Measurements from ENCODE around the gene GPR176. TPM values are rescaled to one million over a fixed set of nuclear protein-coding genes. Genes with fewer than 3 reads are reported as not detected.

The GPR176 gene
- total RNA-seq, 1 donor from 2014 or later: 35.4 TPM

DNA sequence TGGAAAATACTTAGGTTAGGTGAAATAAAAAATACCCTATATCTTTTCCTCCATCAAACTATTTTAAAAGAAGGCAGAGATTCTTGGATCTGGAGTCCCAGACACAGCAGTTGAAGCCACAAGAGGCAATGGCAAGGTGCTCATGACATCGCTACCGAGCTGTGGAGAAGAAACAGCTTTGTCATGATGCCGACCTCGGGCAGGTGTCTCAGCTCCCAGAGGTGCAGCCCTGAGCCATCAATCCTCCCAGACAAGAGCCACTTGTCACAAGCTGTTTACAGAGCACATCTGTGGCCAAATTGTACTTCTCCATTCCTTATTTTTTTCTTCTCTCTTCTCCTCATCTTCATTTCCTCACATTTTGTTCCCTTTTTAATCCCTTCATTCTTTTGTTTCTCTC is 50.8 kb downstream of the GPR176 start:
- Mint-ChIP-seq H3K27me3 (ENCODE audit: low read depth, unreplicated experiment) (no peaks in the 10 kb centered on the region), H3K9me3 (ENCODE audit: unreplicated experiment) (no peaks in the 10 kb centered on the region), H3K27ac (ENCODE audit: unreplicated experiment) (no peak overlapping the region), H3K4me3 (ENCODE audit: unreplicated experiment) (no peak overlapping the region), H3K4me1 (ENCODE audit: low read depth, unreplicated experiment) (peaks cover 6% of the 10 kb centered on the region), H3K36me3 (ENCODE audit: low read depth, unreplicated experiment) (peaks cover 7% of the 10 kb centered on the region)
- no peaks in the 10 kb centered on the region for H3K27me3 ChIP-seq (ENCODE audit: insufficient read depth, low read length)
- H3K9me3 ChIP-seq (ENCODE audit: insufficient read depth, low read depth, low read length): no peaks in the 10 kb centered on the region
- H2AFZ ChIP-seq (ENCODE audit: low read depth, low read length): no peak overlapping the region
- H4K20me1 ChIP-seq (ENCODE audit: insufficient read depth, low read length): peaks cover 55% of the 10 kb centered on the region
- H3K79me2 ChIP-seq (ENCODE audit: insufficient read depth, low read length): peaks cover 90% of the 10 kb centered on the region
- H3K4me1 ChIP-seq (ENCODE audit: insufficient read depth, low read length): no peaks in the 10 kb centered on the region
- H3K4me2 ChIP-seq (ENCODE audit: low read length): no peak overlapping the region
- no peak for TF ChIP-seq EZH2 (IDR thresholded peaks at IDR 0.05; ENCODE audit: insufficient read depth, low read length)
- TF ChIP-seq, protein P1, sequence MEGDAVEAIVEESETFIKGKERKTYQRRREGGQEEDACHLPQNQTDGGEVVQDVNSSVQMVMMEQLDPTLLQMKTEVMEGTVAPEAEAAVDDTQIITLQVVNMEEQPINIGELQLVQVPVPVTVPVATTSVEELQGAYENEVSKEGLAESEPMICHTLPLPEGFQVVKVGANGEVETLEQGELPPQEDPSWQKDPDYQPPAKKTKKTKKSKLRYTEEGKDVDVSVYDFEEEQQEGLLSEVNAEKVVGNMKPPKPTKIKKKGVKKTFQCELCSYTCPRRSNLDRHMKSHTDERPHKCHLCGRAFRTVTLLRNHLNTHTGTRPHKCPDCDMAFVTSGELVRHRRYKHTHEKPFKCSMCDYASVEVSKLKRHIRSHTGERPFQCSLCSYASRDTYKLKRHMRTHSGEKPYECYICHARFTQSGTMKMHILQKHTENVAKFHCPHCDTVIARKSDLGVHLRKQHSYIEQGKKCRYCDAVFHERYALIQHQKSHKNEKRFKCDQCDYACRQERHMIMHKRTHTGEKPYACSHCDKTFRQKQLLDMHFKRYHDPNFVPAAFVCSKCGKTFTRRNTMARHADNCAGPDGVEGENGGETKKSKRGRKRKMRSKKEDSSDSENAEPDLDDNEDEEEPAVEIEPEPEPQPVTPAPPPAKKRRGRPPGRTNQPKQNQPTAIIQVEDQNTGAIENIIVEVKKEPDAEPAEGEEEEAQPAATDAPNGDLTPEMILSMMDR (IDR thresholded peaks at IDR 0.05; ENCODE audit: insufficient read depth, low read depth, low read length): no peak
- H3K9ac ChIP-seq (ENCODE audit: low read length): no peak overlapping the region
- no peak overlapping the region for H3K27ac ChIP-seq (ENCODE audit: low read depth, low read length)
- DNase-seq (ENCODE audit: low read depth): no peak
- no peak for FAIRE-seq
- no peak overlapping the region for H3K4me3 ChIP-seq (ENCODE audit: insufficient read depth, low read depth, low read length)
- peaks cover 1% of the 10 kb centered on the region for H3K36me3 ChIP-seq (ENCODE audit: insufficient read depth, low read length)

DNA sequence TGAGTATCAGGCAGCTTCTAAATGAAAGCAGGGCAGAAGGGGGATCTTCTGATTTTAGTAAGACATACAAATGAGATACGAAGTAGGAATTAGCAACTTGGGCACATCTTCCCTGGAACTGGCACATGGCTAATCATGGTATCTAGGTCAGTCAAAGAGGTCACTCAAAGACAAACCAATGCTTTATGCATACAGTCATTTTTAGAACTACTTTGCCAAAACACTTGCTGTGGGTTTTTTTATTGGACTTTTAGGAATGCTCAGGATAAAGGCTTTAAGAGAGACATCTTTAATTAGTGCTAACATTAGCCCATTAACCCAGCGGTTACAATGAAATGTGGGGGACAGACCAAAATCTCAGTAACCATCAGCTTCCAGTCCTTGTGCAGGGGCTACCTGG is 51.7 kb downstream of the GPR176 start:
- Mint-ChIP-seq H3K4me1 (ENCODE audit: low read depth, unreplicated experiment) (peaks cover 6% of the 10 kb centered on the region), H3K27me3 (ENCODE audit: low read depth, unreplicated experiment) (no peaks in the 10 kb centered on the region), H3K9me3 (ENCODE audit: unreplicated experiment) (no peaks in the 10 kb centered on the region), H3K36me3 (ENCODE audit: low read depth, unreplicated experiment) (peaks cover 7% of the 10 kb centered on the region), H3K27ac (ENCODE audit: unreplicated experiment) (no peak overlapping the region), H3K4me3 (ENCODE audit: unreplicated experiment) (no peak overlapping the region)
- H4K20me1 ChIP-seq (ENCODE audit: insufficient read depth, low read length): peaks cover 49% of the 10 kb centered on the region
- no peak overlapping the region for H3K9ac ChIP-seq (ENCODE audit: low read length)
- no peak for DNase-seq (ENCODE audit: low read depth)
- H3K4me2 ChIP-seq (ENCODE audit: low read length): no peak overlapping the region
- no peak overlapping the region for H3K4me3 ChIP-seq (ENCODE audit: insufficient read depth, low read depth, low read length)
- FAIRE-seq: no peak
- peaks cover 91% of the 10 kb centered on the region for H3K79me2 ChIP-seq (ENCODE audit: insufficient read depth, low read length)
- H3K9me3 ChIP-seq (ENCODE audit: insufficient read depth, low read depth, low read length): no peaks in the 10 kb centered on the region
- H3K27ac ChIP-seq (ENCODE audit: low read depth, low read length): no peak overlapping the region
- H2AFZ ChIP-seq (ENCODE audit: low read depth, low read length): no peak overlapping the region
- H3K4me1 ChIP-seq (ENCODE audit: insufficient read depth, low read length): no peaks in the 10 kb centered on the region
- H3K36me3 ChIP-seq (ENCODE audit: insufficient read depth, low read length): no peaks in the 10 kb centered on the region
- no peak for TF ChIP-seq EZH2 (IDR thresholded peaks at IDR 0.05; ENCODE audit: insufficient read depth, low read length)
- TF ChIP-seq, protein P1 (IDR thresholded peaks at IDR 0.05; ENCODE audit: insufficient read depth, low read depth, low read length): no peak
- H3K27me3 ChIP-seq (ENCODE audit: insufficient read depth, low read length): no peaks in the 10 kb centered on the region

DNA sequence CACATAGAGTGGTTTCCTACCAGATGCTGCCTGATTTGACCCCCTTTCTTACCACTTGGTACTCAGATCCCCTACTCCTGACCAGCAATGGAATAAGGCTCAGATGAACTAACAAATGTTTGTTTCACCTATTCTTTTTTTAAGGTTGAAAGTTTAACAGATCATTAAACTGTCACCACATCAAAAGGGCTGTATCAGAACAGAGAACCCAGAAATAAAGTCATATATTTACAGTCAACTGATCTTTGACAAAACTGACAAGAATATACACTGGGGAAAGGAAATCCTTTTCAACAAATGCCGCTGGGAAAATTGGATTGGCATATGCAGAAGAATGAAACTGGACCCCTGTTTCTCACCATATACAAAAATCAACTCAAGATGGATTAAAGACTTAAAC is 56.0 kb downstream of the GPR176 start:
- peaks cover 11% of the 10 kb centered on the region for H3K4me1 Mint-ChIP-seq (ENCODE audit: low read depth, unreplicated experiment)
- no peak for FAIRE-seq
- H3K27ac Mint-ChIP-seq (ENCODE audit: unreplicated experiment): no peak overlapping the region
- H3K27ac ChIP-seq (ENCODE audit: low read depth, low read length): no peak overlapping the region
- H3K9ac ChIP-seq (ENCODE audit: low read length): no peak overlapping the region
- no peak overlapping the region for H3K4me2 ChIP-seq (ENCODE audit: low read length)
- no peaks in the 10 kb centered on the region for H3K36me3 ChIP-seq (ENCODE audit: insufficient read depth, low read length)
- H3K36me3 Mint-ChIP-seq (ENCODE audit: low read depth, unreplicated experiment): peaks cover 7% of the 10 kb centered on the region
- H3K27me3 ChIP-seq (ENCODE audit: insufficient read depth, low read length): no peaks in the 10 kb centered on the region
- no peaks in the 10 kb centered on the region for H3K9me3 ChIP-seq (ENCODE audit: insufficient read depth, low read depth, low read length)
- H3K79me2 ChIP-seq (ENCODE audit: insufficient read depth, low read length): peaks cover 72% of the 10 kb centered on the region
- H4K20me1 ChIP-seq (ENCODE audit: insufficient read depth, low read length): peaks cover 20% of the 10 kb centered on the region
- H3K9me3 Mint-ChIP-seq (ENCODE audit: unreplicated experiment): no peaks in the 10 kb centered on the region
- no peak overlapping the region for H2AFZ ChIP-seq (ENCODE audit: low read depth, low read length)
- H3K4me3 ChIP-seq (ENCODE audit: insufficient read depth, low read depth, low read length): no peak overlapping the region
- H3K27me3 Mint-ChIP-seq (ENCODE audit: low read depth, unreplicated experiment): no peaks in the 10 kb centered on the region
- TF ChIP-seq EZH2 (IDR thresholded peaks at IDR 0.05; ENCODE audit: insufficient read depth, low read length): no peak
- no peak for DNase-seq (ENCODE audit: low read depth)
- no peak overlapping the region for H3K4me3 Mint-ChIP-seq (ENCODE audit: unreplicated experiment)
- H3K4me1 ChIP-seq (ENCODE audit: insufficient read depth, low read length): no peaks in the 10 kb centered on the region

All from astrocyte (in vitro differentiated cells and primary cell).